Frontal cortex (tissue), 4 donors: ENCODE results near the gene CLSTN1. TPM values are rescaled to one million over a fixed set of nuclear protein-coding genes. Genes with fewer than 3 reads are reported as not detected.
"Not testable (repeated sequence)": the region's sequence is repeated elsewhere in the genome, so short reads cannot be mapped to it uniquely, and the experiment has no call there.

Source experiments
- DNase-seq, 2 donors: peaks; one replicate each; pipeline ENCODE4 v3.0.0; 2012; ENCODE audit warnings: low spot score in 2 of 2
- FAIRE-seq: peaks from 2 replicates; lab custom pipeline; 2012; peaks lifted over from hg19 to GRCh38; lab: Jason Lieb, UNC
- total RNA-seq: library from RNA; depleted of rRNA; stranded (reverse); fragments of >200 nt; gene quantifications from one replicate; pipeline ENCODE4 v1.2.3, GENCODE V29; 2014
- donor health status: control.
- donor health status: control.
- donor health status: control.

CLSTN1 gene
- total RNA-seq, 1 donor from 2014 or later = 143 TPM

DNA sequence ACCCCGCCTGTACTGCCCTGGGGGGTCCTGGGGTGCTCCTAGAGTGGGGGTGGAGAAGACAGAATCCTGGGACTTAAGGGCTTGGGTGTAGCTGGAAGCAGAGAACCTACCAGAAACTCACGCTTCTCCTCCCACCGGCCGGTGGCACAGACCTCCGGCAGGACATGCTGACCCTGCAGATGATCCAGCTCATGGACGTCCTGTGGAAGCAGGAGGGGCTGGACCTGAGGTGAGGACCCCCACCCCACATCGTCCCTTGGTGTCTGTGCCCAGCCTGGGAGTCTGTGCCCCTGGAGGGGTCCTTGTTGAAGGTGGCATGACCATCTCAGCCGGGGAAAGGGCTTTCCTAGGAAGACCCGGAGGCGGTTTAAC lies 101.4 kb downstream of the CLSTN1 start:
- no peak for FAIRE-seq

GRCh38 chr1:9721606-9722377 lies 102.0 kb downstream of the CLSTN1 start:
- DNase-seq (peak; percentile 55 to 72), FAIRE-seq (no peak)

More for the DNA sequence above, 101.4 kb downstream of the CLSTN1 start:
- DNase-seq = no peak

DNA sequence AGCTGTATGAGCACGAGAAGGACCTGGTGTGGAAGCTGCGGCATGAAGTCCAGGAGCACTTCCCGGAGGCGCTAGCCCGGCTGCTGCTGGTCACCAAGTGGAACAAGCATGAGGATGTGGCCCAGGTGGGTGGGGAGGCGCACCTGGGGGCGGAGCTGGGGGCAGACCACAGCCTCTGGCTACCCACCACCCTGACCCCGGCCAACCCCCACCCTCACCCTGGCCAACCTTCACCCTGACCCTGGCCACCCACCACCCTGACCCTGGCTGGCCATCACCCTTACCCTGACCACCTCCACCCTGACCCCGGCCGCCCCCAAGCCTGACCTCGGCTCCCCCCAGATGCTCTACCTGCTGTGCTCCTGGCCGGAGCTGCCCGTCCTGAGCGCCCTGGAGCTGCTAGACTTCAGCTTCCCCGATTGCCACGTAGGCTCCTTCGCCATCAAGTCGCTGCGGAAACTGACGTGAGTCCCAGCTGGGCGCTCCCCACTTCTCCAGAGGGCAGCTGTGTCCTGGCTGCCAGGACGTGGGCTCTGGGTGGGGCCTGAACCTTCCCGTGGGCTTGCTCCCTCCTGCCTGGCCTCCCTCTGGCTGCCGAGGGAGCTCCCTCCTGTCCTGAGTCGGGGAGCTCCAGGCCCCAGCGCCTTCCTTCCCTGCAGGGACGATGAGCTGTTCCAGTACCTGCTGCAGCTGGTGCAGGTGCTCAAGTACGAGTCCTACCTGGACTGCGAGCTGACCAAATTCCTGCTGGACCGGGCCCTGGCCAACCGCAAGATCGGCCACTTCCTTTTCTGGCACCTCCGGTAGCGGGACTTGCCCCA lies 102.8 kb downstream of the CLSTN1 start:
- DNase-seq (no peak), FAIRE-seq (no peak)

DNA sequence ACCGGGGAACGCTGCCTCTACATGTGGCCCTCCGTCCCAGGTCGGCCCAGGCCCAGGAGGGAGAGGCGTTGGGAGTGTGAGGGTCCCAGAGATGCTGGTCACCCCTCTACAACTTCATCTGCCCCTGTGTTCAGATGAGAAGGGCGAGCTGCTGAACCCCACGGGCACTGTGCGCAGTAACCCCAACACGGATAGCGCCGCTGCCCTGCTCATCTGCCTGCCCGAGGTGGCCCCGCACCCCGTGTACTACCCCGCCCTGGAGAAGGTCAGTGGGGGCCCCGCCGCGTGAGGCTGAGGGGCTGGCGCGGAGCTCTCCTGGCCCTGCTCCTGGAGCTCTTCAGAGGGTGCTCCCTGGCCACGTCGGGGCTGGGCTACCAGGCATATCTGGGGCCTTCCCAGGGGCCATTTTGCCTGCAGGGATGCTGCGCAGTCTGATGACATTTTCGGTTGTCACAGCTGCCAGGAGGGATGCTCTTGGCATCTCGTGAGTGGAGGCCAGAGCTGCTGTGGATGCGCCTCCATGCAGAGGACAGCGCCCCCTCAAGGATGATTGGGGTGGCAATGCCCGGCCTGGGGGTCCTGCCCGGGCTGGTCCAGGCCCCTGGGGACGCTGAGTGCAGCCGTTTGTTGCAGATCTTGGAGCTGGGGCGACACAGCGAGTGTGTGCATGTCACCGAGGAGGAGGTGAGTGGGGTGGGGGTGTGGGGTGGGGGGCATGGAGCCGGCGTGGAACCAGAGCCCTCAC lies 103.6 kb downstream of the CLSTN1 start:
- DNase-seq (no peak), FAIRE-seq (no peak)

- DNase-seq = peak in 1 of 2 donors; percentile 10
- FAIRE-seq = no peak
Observed at GRCh38 chr1:9718006-9718680, 105.6 kb downstream of the CLSTN1 start.

DNA sequence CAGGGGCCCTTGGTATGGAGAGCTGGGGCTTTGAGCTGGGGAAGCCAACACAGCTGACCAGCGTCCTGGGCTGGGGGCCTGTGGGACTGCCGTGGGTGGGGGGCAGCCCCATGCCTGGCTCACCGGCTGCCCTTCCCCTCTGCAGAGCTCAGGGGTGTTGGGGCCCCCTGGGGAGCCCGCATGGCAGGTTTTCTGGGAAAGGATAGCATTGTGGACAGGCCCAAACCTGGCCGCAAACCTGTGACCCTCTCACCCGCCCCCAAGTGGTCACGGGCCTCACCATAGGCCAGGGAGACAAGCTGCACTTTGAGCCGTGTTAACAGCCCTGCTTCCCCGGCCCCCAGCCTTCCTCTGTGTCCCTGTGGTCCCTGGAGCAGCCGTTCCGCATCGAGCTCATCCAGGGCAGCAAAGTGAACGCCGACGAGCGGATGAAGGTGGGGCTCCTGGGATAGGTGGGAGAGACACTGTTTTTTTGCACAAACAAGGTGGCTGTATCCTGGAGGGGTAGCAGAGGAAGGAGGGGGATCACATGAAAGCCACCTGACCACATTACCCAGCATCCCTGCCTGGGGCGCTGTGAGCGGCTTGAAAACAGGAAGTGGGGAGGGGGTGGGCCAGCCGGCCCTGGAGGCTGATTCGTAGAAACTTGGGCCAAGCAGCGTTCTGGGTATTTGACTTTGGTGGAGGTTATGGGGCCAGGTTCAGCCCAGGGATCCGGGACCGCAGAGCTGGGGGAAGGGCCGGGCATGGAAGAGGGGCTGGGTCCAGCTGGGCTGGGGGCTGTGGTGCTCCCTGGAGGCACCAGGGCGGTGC lies 106.4 kb downstream of the CLSTN1 start:
- FAIRE-seq = no peak
- DNase-seq = peak; percentile 42 to 54

DNA sequence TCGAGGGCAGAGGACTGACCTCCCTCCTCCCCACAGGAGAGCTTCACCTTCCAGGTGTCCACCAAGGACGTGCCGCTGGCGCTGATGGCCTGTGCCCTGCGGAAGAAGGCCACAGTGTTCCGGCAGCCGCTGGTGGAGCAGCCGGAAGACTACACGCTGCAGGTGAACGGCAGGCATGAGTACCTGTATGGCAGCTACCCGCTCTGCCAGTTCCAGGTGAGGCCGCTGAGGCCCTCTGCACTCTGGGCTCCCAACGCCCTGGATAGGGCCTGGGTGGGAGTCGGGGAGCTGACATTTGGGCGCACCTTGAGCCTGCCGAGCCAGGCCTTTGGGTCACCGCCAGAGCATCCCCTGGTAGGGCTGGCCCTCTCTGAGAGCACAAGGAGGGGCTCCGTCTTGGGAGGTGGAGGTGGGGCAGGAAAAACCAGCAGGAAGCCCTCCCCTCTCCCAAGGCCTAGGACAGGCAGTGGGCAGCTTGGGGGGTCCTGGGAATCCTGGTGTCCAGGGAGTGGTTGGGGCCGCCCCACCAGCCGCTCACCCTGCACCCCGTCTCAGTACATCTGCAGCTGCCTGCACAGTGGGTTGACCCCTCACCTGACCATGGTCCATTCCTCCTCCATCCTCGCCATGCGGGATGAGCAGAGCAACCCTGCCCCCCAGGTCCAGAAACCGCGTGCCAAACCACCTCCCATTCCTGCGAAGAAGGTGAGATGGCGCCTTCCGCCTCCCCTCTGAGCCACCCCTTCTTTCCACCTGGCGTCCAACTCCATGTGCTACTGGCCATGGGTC lies 107.2 kb downstream of the CLSTN1 start:
- DNase-seq (no peak), FAIRE-seq (no peak)

GRCh38 chr1:9715536-9716226 lies 108.1 kb downstream of the CLSTN1 start:
- FAIRE-seq (no peak), DNase-seq (no peak)

DNA sequence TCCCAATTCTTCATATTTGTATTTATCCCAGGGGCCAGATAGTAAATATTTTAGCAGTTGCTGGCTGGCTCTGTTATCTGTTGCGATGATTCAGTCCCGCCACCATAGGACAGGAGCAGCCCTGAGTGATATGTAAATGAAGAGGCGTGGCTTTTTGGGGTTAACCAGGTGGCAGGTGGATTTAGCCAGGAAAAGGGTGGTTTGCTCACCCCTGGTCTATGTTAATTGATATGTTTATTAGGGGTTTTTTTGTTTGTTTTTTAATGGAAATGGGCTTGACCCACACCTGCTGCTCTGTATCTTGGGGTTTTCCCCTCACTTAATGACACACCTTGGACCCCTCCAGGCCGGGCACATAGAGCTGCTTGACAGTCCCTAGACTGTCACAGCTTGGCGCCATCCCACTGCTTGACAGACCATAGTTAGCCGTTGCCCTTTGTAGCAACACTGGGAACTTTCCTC lies 109.5 kb downstream of the CLSTN1 start:
- no peak for DNase-seq
- no peak for FAIRE-seq

DNA sequence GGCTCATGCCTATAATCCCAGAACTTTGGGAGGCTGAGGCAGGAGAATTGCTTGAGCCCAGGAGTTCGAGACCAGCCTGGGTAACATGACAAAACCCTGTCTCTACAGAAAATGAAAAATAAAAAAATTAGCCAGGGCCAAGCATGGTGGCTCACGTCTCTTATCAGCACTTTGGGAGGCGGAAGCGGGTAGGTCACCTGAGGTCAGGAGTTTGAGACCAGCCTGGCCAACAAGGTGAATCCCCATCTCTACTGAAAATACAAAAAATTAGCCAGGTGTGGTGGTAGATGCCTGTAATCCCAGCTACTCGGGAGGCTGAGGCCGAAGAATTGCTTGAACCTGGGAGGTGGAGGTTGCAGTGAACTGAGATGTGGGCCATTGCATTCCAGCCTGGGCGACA lies 111.0 kb downstream of the CLSTN1 start:
- DNase-seq, FAIRE-seq: not testable (repeated sequence)

GRCh38 chr1:9711466-9712020 lies 112.2 kb downstream of the CLSTN1 start:
- DNase-seq = no peak
- no peak for FAIRE-seq

DNA sequence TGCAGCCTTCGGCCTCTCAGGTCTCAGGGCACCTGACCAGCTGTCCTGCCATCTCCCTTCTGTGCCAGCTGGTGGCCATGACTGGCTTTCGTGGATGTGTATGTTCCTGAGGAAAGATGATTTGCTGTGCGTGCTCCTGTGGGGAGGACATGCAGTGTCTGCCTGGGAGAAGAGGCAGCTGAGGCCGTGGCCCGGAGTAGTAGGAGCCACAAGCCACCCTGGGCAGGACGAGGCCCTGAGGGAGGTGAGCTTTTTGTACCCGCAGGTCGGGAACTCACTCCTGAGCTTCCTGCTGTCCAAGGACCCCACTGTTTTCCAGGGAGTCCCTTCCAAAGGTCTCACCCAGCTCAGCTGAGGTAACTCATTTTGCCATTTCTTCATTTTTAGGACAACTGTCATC lies 113.7 kb downstream of the CLSTN1 start:
- FAIRE-seq (no peak), DNase-seq (no peak)

GRCh38 chr1:9706178-9706577 lies 117.6 kb downstream of the CLSTN1 start:
- DNase-seq (no peak), FAIRE-seq (no peak)

- DNase-seq = no peak
- FAIRE-seq = no peak
Observed at GRCh38 chr1:9705337-9706093, 118.2 kb downstream of the CLSTN1 start.

GRCh38 chr1:9703681-9704080 lies 120.1 kb downstream of the CLSTN1 start:
- DNase-seq = no peak
- no peak for FAIRE-seq

GRCh38 chr1:9703165-9703509 lies 120.6 kb downstream of the CLSTN1 start:
- FAIRE-seq = no peak

GRCh38 chr1:9701665-9702064 lies 122.1 kb downstream of the CLSTN1 start:
- no peak for FAIRE-seq
- DNase-seq = no peak

More at GRCh38 chr1:9703165-9703509, 120.6 kb downstream of the CLSTN1 start:
- no peak for DNase-seq
